ENCODE results near the gene AIG1.

DNA sequence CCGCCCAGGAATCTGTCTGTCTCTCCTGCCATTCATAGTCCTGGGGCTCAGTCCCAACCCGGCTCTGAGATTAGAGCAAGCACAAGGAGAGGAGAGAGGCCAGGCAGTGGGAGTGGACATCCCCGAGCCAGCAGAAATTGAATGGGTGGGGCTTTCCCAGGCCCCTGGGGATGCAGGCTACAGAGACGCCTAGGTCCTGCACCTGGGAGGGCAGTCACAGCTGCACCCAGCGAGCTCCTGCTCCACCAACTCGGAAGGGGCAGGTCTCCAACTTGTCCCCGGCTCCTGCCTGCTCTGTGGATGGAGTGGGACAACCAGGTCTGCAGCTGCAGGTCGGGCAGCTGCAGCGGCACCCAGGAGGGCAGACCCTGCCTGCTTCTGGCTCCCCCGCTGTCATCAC is 11.1 kb upstream of the AIG1 start:
- TF ChIP-seq, protein P1, sequence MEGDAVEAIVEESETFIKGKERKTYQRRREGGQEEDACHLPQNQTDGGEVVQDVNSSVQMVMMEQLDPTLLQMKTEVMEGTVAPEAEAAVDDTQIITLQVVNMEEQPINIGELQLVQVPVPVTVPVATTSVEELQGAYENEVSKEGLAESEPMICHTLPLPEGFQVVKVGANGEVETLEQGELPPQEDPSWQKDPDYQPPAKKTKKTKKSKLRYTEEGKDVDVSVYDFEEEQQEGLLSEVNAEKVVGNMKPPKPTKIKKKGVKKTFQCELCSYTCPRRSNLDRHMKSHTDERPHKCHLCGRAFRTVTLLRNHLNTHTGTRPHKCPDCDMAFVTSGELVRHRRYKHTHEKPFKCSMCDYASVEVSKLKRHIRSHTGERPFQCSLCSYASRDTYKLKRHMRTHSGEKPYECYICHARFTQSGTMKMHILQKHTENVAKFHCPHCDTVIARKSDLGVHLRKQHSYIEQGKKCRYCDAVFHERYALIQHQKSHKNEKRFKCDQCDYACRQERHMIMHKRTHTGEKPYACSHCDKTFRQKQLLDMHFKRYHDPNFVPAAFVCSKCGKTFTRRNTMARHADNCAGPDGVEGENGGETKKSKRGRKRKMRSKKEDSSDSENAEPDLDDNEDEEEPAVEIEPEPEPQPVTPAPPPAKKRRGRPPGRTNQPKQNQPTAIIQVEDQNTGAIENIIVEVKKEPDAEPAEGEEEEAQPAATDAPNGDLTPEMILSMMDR (IDR thresholded peaks at IDR 0.05; ENCODE audit: low read length) = no peak
- TF ChIP-seq EZH2 (optimal IDR thresholded peaks at IDR 0.05; ENCODE audit: low read depth, low read length) = no peak
- TF ChIP-seq EZH2phosphoT487 (IDR thresholded peaks at IDR 0.05; ENCODE audit: low read length) = no peak

Measured in MM.1S (cell line).